ENCODE measurements around the gene PPP1R27.

Gene PPP1R27

GRCh38 chr17:81837641-81838040 is 2.8 kb upstream of the PPP1R27 start:
- no peak for TF ChIP-seq CTCF (conservative IDR thresholded peaks at IDR 0.05)
- no peak overlapping the region for H3K27ac ChIP-seq

DNA sequence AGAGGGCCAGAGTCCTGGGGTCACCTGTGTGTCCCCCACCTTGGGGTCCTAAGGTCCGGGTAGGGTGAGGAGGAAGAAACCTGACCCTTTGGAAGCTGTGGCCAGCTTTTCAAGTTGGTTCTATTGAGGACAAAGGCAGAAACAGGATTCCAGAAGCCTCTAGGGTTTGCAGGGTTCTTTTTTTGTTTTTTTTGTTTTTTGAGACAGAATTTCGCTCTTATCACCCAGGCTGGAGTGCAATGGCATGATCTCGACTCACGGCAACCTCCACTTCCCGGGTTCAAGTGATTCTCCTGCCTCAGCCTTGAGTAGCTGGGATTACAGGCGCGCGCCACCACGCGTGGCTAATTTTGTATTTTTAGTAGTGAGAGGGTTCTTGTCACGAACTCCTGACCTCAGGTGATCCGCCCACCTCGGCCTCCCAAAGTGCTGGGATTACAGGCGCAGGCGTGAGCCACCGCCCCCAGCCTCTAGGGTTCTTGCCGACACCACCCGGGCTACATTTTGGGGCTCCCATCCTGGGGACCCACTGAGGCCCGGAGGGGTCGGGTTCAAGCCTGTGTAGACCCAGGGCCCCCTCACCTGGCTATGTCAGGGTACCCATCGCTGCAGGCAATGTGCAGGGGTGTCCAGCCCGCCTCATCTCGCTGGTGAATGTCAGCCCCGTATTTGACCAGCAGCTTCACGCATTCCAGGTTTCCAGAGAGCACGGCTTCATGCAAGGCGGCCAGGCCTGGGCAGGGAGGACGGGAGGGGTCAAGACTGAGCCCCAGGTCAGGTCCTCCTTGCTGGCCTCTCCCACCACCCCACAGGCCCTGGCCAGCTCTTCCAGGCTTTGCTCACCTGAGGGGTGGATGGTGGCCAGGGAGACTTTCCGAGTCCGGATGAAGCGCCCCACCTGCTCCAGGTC is 674 bp downstream of the PPP1R27 start:
- TF ChIP-seq CTCF (conservative IDR thresholded peaks at IDR 0.05), result no peak
- H3K27ac ChIP-seq, result peak overlapping the region; percentile 98

GRCh38 chr17:81833160-81833920 is 1.5 kb downstream of the PPP1R27 start, which contains the start of gene MCRIP1:
Gene MCRIP1, minus strand, starts transcription at chr17:81833291. Its CDS starts 8,785 bp downstream, at chr17:81824506.
- peak within 1 kb of the TSS; percentile 98 for H3K27ac ChIP-seq
- TF ChIP-seq CTCF (conservative IDR thresholded peaks at IDR 0.05), result no peak

DNA sequence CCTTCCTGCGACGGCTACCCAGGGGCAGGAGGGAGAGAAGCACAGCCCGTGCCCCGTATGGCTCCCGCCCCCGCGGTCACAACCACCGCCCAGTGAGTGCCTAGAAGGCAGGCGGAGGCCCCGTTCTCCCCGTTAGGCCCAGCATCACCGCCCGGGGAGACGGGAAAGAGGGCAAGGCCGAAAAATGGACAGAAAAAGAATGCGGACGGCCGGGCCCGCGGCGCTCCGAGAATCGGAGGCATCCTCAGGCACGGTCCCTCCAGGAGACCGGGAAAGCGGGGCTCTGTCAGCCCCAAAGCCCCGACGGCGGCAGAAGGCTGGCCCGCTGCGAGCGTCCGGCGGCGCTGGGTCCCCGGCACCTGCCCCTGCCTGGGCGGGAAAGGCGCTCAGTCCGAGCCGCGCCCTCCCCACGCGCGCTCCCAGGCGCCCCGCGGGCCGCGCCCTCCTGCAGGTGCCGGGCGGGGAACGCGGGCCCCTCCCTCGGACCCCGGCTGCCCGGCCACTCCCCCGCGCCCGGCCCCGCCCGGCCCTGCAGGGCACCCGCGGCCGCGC is 2.2 kb downstream of the PPP1R27 start:
- no peak for TF ChIP-seq CTCF (conservative IDR thresholded peaks at IDR 0.05)
- H3K27ac ChIP-seq, result peak overlapping the region; percentile 98

- no peak for TF ChIP-seq CTCF (conservative IDR thresholded peaks at IDR 0.05)
- H3K27ac ChIP-seq, result peak overlapping the region; percentile 98
Observed at GRCh38 chr17:81831957-81832607, 2.8 kb downstream of the PPP1R27 start.

DNA sequence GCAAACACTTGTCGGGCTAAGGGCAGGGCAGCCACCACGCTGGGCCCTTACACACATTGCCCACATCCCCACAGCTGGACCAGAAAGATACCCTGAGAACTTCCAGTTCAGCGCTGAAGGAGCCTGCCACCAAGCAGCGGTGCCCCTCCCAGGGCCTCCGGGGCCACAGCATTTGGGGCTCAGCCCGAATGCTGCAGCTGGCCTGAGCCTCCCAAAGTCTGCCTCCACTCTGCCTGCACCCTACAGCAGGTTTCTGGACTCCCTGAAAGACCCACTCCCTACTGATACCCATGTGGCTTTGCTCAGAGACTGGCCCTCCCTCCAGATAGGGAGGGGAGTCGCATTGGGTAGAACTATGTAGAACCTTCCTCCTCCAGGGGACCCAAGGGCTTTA is 3.3 kb downstream of the PPP1R27 start:
- TF ChIP-seq CTCF (conservative IDR thresholded peaks at IDR 0.05), result no peak
- peak overlapping the region; percentile 98 for H3K27ac ChIP-seq

Data from VCaP (cell line).